ENCODE data around the gene GP1BA. TPM values are rescaled to one million over a fixed set of nuclear protein-coding genes. Genes with fewer than 3 reads are reported as not detected.

The GP1BA gene
- total RNA-seq, 1 donor from 2014 or later: not detected

- H3K4me1 Mint-ChIP-seq (ENCODE audit: unreplicated experiment): peaks cover 35% of the 10 kb centered on the region
- no peak for TF ChIP-seq CTCF (IDR thresholded peaks at IDR 0.05)
Measured at GRCh38 chr17:4969047-4969550, 37.0 kb downstream of the GP1BA start.

GRCh38 chr17:4969551-4970173 is 37.6 kb downstream of the GP1BA start:
- no peak overlapping the region for H3K27ac Mint-ChIP-seq (ENCODE audit: unreplicated experiment)
- DNase-seq (ENCODE audit: extremely low spot score, unreplicated experiment): no peak
- H3K27me3 Mint-ChIP-seq (ENCODE audit: unreplicated experiment): no peaks in the 10 kb centered on the region
- no peak overlapping the region for H3K4me3 Mint-ChIP-seq (ENCODE audit: unreplicated experiment)
- H3K36me3 Mint-ChIP-seq (ENCODE audit: unreplicated experiment): peaks cover 24% of the 10 kb centered on the region
- H3K9me3 Mint-ChIP-seq (ENCODE audit: unreplicated experiment): no peaks in the 10 kb centered on the region
- no peak for TF ChIP-seq CTCF (IDR thresholded peaks at IDR 0.05)
- H3K4me1 Mint-ChIP-seq (ENCODE audit: unreplicated experiment): peaks cover 35% of the 10 kb centered on the region

More at GRCh38 chr17:4969047-4969550, 37.0 kb downstream of the GP1BA start:
- Mint-ChIP-seq H3K27me3 (ENCODE audit: unreplicated experiment) (no peaks in the 10 kb centered on the region), H3K4me3 (ENCODE audit: unreplicated experiment) (no peak overlapping the region), H3K36me3 (ENCODE audit: unreplicated experiment) (peaks cover 24% of the 10 kb centered on the region), H3K27ac (ENCODE audit: unreplicated experiment) (no peak overlapping the region), H3K9me3 (ENCODE audit: unreplicated experiment) (no peaks in the 10 kb centered on the region)
- peak; percentile 86 for DNase-seq (ENCODE audit: extremely low spot score, unreplicated experiment)

- no peak for DNase-seq (ENCODE audit: extremely low spot score, unreplicated experiment)
- H3K4me3 Mint-ChIP-seq (ENCODE audit: unreplicated experiment): no peak overlapping the region
- TF ChIP-seq CTCF (IDR thresholded peaks at IDR 0.05): no peak
- H3K4me1 Mint-ChIP-seq (ENCODE audit: unreplicated experiment): peaks cover 34% of the 10 kb centered on the region
- H3K27ac Mint-ChIP-seq (ENCODE audit: unreplicated experiment): no peak overlapping the region
- no peaks in the 10 kb centered on the region for H3K9me3 Mint-ChIP-seq (ENCODE audit: unreplicated experiment)
- H3K27me3 Mint-ChIP-seq (ENCODE audit: unreplicated experiment): no peaks in the 10 kb centered on the region
- peaks cover 22% of the 10 kb centered on the region for H3K36me3 Mint-ChIP-seq (ENCODE audit: unreplicated experiment)
Measured at GRCh38 chr17:4970273-4970672, 38.2 kb downstream of the GP1BA start.

GRCh38 chr17:4971826-4972225 is 39.7 kb downstream of the GP1BA start:
- Mint-ChIP-seq H3K4me3 (ENCODE audit: unreplicated experiment) (no peak overlapping the region), H3K9me3 (ENCODE audit: unreplicated experiment) (no peaks in the 10 kb centered on the region), H3K27me3 (ENCODE audit: unreplicated experiment) (no peaks in the 10 kb centered on the region), H3K27ac (ENCODE audit: unreplicated experiment) (no peak overlapping the region), H3K36me3 (ENCODE audit: unreplicated experiment) (peaks cover 20% of the 10 kb centered on the region), H3K4me1 (ENCODE audit: unreplicated experiment) (peaks cover 28% of the 10 kb centered on the region)
- DNase-seq (ENCODE audit: extremely low spot score, unreplicated experiment): no peak
- TF ChIP-seq CTCF (IDR thresholded peaks at IDR 0.05): no peak

- no peak for TF ChIP-seq CTCF (IDR thresholded peaks at IDR 0.05)
- DNase-seq (ENCODE audit: extremely low spot score, unreplicated experiment): no peak
- H3K4me3 Mint-ChIP-seq (ENCODE audit: unreplicated experiment): no peak overlapping the region
- H3K27me3 Mint-ChIP-seq (ENCODE audit: unreplicated experiment): no peaks in the 10 kb centered on the region
- H3K27ac Mint-ChIP-seq (ENCODE audit: unreplicated experiment): no peak overlapping the region
- no peaks in the 10 kb centered on the region for H3K9me3 Mint-ChIP-seq (ENCODE audit: unreplicated experiment)
- H3K36me3 Mint-ChIP-seq (ENCODE audit: unreplicated experiment): peaks cover 21% of the 10 kb centered on the region
- peaks cover 28% of the 10 kb centered on the region for H3K4me1 Mint-ChIP-seq (ENCODE audit: unreplicated experiment)
Measured at GRCh38 chr17:4972322-4972721, 40.2 kb downstream of the GP1BA start.
